IMR-90 (cell line): ENCODE data around the gene ANKH. TPM values are rescaled to one million over a fixed set of nuclear protein-coding genes. Genes with fewer than 3 reads are reported as not detected.

ENCODE experiments used
- ATAC-seq: fragments of 200-7000 bp; cut with Tn5 transposase; 2 replicates; pipeline ENCODE4 v1.9.1; 2020; ENCODE audit warnings: low read depth, mild to moderate bottlenecking, moderate library complexity
- BruUV-seq: library from RNA; stranded (reverse); fragments of 400-500 nt; replicated peaks from 2 replicates; lab custom pipeline; 2021; lab: Mats Ljungman, UMichigan
- CTCF ChIA-PET: fragments of 300-600 bp; formaldehyde crosslinking; extraction: SDS; loops from one replicate; lab custom pipeline; 2021; ENCODE audit warnings: antibody characterized with exemption; lab: Yijun Ruan, JAX
- POLR2A ChIA-PET: fragments of 300-600 bp; sonication (Branson Sonifier 250); formaldehyde crosslinking; loops from one replicate; lab custom pipeline; 2022; ENCODE audit warnings: antibody characterized with exemption; ENCODE audit not compliant: unreplicated experiment; lab: Charles Lee
- DNase-seq: peaks from one replicate; pipeline ENCODE4 v3.0.0; 2013
- H2AFZ ChIP-seq: replicated peaks from 2 replicates; pipeline ENCODE3; 2013; ENCODE audit warnings: low read length, mild to moderate bottlenecking; ENCODE audit not compliant: poor library complexity
- H2AK5ac ChIP-seq: 2 replicates; pipeline ENCODE4 v1.6.1; 2013; ENCODE audit warnings: low read depth, low read length, inconsistent platforms
- H2AK9ac ChIP-seq: replicated peaks from 2 replicates; pipeline ENCODE3; 2013; ENCODE audit warnings: mild to moderate bottlenecking, low read depth, low read length, moderate library complexity; ENCODE audit not compliant: poor library complexity
- H2BK120ac ChIP-seq: 2 replicates; pipeline ENCODE4 v1.6.1; 2013; ENCODE audit warnings: low read depth, low read length, inconsistent platforms
- H2BK15ac ChIP-seq: 3 replicates; pipeline ENCODE4 v1.6.1; 2013; ENCODE audit warnings: low read depth, low read length, inconsistent platforms
- H2BK20ac ChIP-seq: 2 replicates; pipeline ENCODE4 v1.6.1; 2013; ENCODE audit warnings: low read depth, mild to moderate bottlenecking, inconsistent platforms, low read length, moderate library complexity
- H2BK5ac ChIP-seq: 2 replicates; pipeline ENCODE4 v1.6.1; 2013; ENCODE audit warnings: mild to moderate bottlenecking, low read depth, low read length, inconsistent platforms; ENCODE audit not compliant: poor library complexity, severe bottlenecking
- H3K14ac ChIP-seq: replicated peaks from 2 replicates; pipeline ENCODE4 v1.6.1; 2013; ENCODE audit warnings: low read depth, low read length, inconsistent platforms
- H3K18ac ChIP-seq: 2 replicates; pipeline ENCODE4 v1.6.1; 2013; ENCODE audit warnings: low read depth, low read length, control low read depth
- H3K23ac ChIP-seq: 2 replicates; pipeline ENCODE4 v1.6.1; 2013; ENCODE audit warnings: low read depth, low read length, inconsistent platforms
- H3K27ac ChIP-seq: 2 replicates; pipeline ENCODE4 v1.5.1; 2013; ENCODE audit warnings: mild to moderate bottlenecking, control low read depth, low read length; ENCODE audit not compliant: insufficient read depth
- H3K27me3 ChIP-seq: 2 replicates; pipeline ENCODE4 v1.6.1; 2013; ENCODE audit warnings: low read length; ENCODE audit not compliant: control insufficient read depth, insufficient read depth
- H3K36me3 ChIP-seq: 2 replicates; pipeline ENCODE4 v1.6.1; 2013; ENCODE audit warnings: low read length, mixed read lengths; ENCODE audit not compliant: control insufficient read depth, insufficient read depth
- H3K4ac ChIP-seq: 2 replicates; pipeline ENCODE4 v1.6.1; 2013; ENCODE audit warnings: low read depth, low read length, inconsistent platforms
- H3K4me1 ChIP-seq: 2 replicates; pipeline ENCODE4 v1.6.1; 2013; ENCODE audit warnings: low read length, mixed read lengths; ENCODE audit not compliant: control insufficient read depth, insufficient read depth
- H3K4me2 ChIP-seq: 2 replicates; pipeline ENCODE4 v1.6.1; 2013; ENCODE audit warnings: low read depth, mild to moderate bottlenecking, control low read depth, low read length, moderate library complexity
- H3K4me3 ChIP-seq: 2 replicates; pipeline ENCODE4 v1.5.1; 2013; ENCODE audit warnings: low read depth, mild to moderate bottlenecking, control low read depth, low read length, moderate library complexity; ENCODE audit not compliant: insufficient read depth
- H3K56ac ChIP-seq: 2 replicates; pipeline ENCODE4 v1.6.1; 2013; ENCODE audit warnings: low read length, inconsistent platforms; ENCODE audit not compliant: insufficient read depth; ENCODE audit errors: extremely low read depth
- H3K79me1 ChIP-seq, 2 experiments: 2 replicates each; pipeline ENCODE4 v1.6.1; 2013; ENCODE audit warnings: low read length in 2 of 2, inconsistent platforms in 1 of 2, low read depth in 1 of 2
- H3K9ac ChIP-seq: 2 replicates; pipeline ENCODE4 v1.6.1; 2013; ENCODE audit warnings: low read depth, low read length, control low read depth
- H3K9me1 ChIP-seq: 2 replicates; pipeline ENCODE4 v1.6.1; 2013; ENCODE audit warnings: low read length, inconsistent platforms; ENCODE audit not compliant: insufficient read depth
- H3K9me3 ChIP-seq: 2 replicates; pipeline ENCODE4 v1.6.1; 2013; ENCODE audit warnings: low read length; ENCODE audit not compliant: control insufficient read depth, insufficient read depth
- H4K20me1 ChIP-seq: 2 replicates; pipeline ENCODE4 v1.6.1; 2013; ENCODE audit warnings: low read length, inconsistent platforms; ENCODE audit not compliant: insufficient read depth
- H4K5ac ChIP-seq: 2 replicates; pipeline ENCODE4 v1.6.1; 2013; ENCODE audit warnings: mild to moderate bottlenecking, low read depth, low read length, control low read depth
- H4K8ac ChIP-seq, 2 experiments: 2 replicates each; pipeline ENCODE4 v1.6.1; 2013; ENCODE audit warnings: low read depth in 2 of 2, low read length in 2 of 2, control low read depth in 1 of 2, inconsistent platforms in 1 of 2
- H4K91ac ChIP-seq: 2 replicates; pipeline ENCODE4 v1.6.1; 2013; ENCODE audit warnings: low read depth, low read length, inconsistent platforms; ENCODE audit not compliant: insufficient read depth
- BHLHE40 ChIP-seq: fragments of 150-350 bp; IDR thresholded peaks from 2 replicates; pipeline ENCODE4 v1.6.1; 2016; ENCODE audit warnings: mild to moderate bottlenecking, low read depth, low read length
- CEBPB ChIP-seq: IDR thresholded peaks from 2 replicates; pipeline ENCODE4 v1.6.1; 2012; ENCODE audit warnings: low read depth, low read length, improper control_type of control experiment
- CHD1 ChIP-seq: IDR thresholded peaks from 2 replicates; pipeline ENCODE4 v1.6.1; 2012; ENCODE audit warnings: low read depth, low read length, improper control_type of control experiment
- CTCF ChIP-seq: conservative IDR thresholded peaks from 2 replicates; pipeline ENCODE4 v1.5.1; 2012; ENCODE audit warnings: mild to moderate bottlenecking, low read depth, low read length, improper control_type of control experiment
- ELK1 ChIP-seq: fragments of 150-350 bp; IDR thresholded peaks from 2 replicates; pipeline ENCODE4 v1.6.1; 2016; ENCODE audit warnings: low read depth, mild to moderate bottlenecking, low read length, moderate library complexity, borderline replicate concordance
- FOS ChIP-seq: fragments of 150-350 bp; IDR thresholded peaks from 2 replicates; pipeline ENCODE4 v1.6.1; 2016; ENCODE audit warnings: low read depth, low read length
- MAFK ChIP-seq: IDR thresholded peaks from 2 replicates; pipeline ENCODE4 v1.6.1; 2012; ENCODE audit warnings: low read depth, low read length, improper control_type of control experiment
- MAZ ChIP-seq: IDR thresholded peaks from 2 replicates; pipeline ENCODE4 v1.6.1; 2012; ENCODE audit warnings: low read depth, mild to moderate bottlenecking, low read length, improper control_type of control experiment, moderate library complexity, borderline replicate concordance
- MXI1 ChIP-seq: IDR thresholded peaks from 2 replicates; pipeline ENCODE4 v1.6.1; 2012; ENCODE audit warnings: low read depth, mild to moderate bottlenecking, low read length, moderate library complexity, borderline replicate concordance
- NFE2L2 ChIP-seq: fragments of 150-350 bp; IDR thresholded peaks from 2 replicates; pipeline ENCODE4 v1.6.1; 2016; ENCODE audit warnings: low read depth, mild to moderate bottlenecking, low read length
- POLR2A ChIP-seq: IDR thresholded peaks from 2 replicates; pipeline ENCODE4 v1.6.1; 2012; ENCODE audit warnings: mild to moderate bottlenecking, low read depth, low read length
- RAD21 ChIP-seq: IDR thresholded peaks from 2 replicates; pipeline ENCODE4 v1.6.1; 2012; ENCODE audit warnings: low read length, improper control_type of control experiment
- RCOR1 ChIP-seq: IDR thresholded peaks from 2 replicates; pipeline ENCODE4 v1.6.1; 2012; ENCODE audit warnings: mild to moderate bottlenecking, low read length, improper control_type of control experiment; ENCODE audit not compliant: insufficient replicate concordance
- RFX5 ChIP-seq: IDR thresholded peaks from 2 replicates; pipeline ENCODE4 v1.8.0; 2012; ENCODE audit warnings: low read depth, mild to moderate bottlenecking, low read length, moderate library complexity
- SMC3 ChIP-seq: fragments of 150-350 bp; IDR thresholded peaks from 2 replicates; pipeline ENCODE4 v1.6.1; 2016; ENCODE audit warnings: low read depth, mild to moderate bottlenecking, antibody characterized with exemption, low read length, moderate library complexity
- USF2 ChIP-seq: fragments of 150-350 bp; IDR thresholded peaks from 2 replicates; pipeline ENCODE4 v1.6.1; 2017; ENCODE audit warnings: mild to moderate bottlenecking, antibody characterized with exemption, low read length, low read depth
- whole genome bisulfite sequencing, 2 experiments: methylation state at CpG; one replicate each; pipeline versions ENCODE4 v1.1.5 to v1.1.7; 2013; ENCODE audit warnings: missing lambda C conversion rate in 2 of 2; ENCODE audit not compliant: insufficient read length in 1 of 2; ENCODE audit errors: extremely low coverage in 2 of 2; 5-methylcytosine and 5-hydroxymethylcytosine counted together
- dilution Hi-C: fragments of 300-500 bp; cut with HindIII; formaldehyde crosslinking; loops from one replicate; pipeline ENCODE4 v1.14.3; 2018; ENCODE audit warnings: low sequenced_read_pairs; ENCODE audit not compliant: unreplicated experiment
- in situ Hi-C: fragments of 300-500 bp; cut with MboI; formaldehyde crosslinking; loops from 3 replicates; pipeline ENCODE4 v1.14.3; 2019; ENCODE audit warnings: low sequenced_read_pairs, inconsistent platforms, mixed read lengths
- intact Hi-C: fragments of 100-400 bp; cut with micrococcal nuclease; formaldehyde crosslinking; loops from 2 replicates; pipeline ENCODE4 v1.10.0; 2022
- polyA plus RNA-seq, 3 experiments: library from polyadenylated mRNA; depleted of rRNA; stranded (reverse); fragments of >200 nt; gene quantifications; 2 replicates each; pipeline ENCODE4 v1.2.3, GENCODE V29; 2012; ENCODE audit warnings: low replicate concordance in 1 of 3
- total RNA-seq: library from RNA; depleted of rRNA; stranded (reverse); fragments of >200 nt; gene quantifications from 2 replicates; pipeline ENCODE4 v1.2.3, GENCODE V29; 2012

Gene ANKH
- total and polyA plus RNA-seq, 2 of the 4 experiments (the other 2 are of a cell fraction): 5.2 to 17.2 TPM

- H2BK5ac ChIP-seq: no peak overlapping the region
- H3K14ac ChIP-seq: no peak overlapping the region
- H3K56ac ChIP-seq: no peak overlapping the region
- no peak overlapping the region for H2AK5ac ChIP-seq
- peaks cover 8% of the 10 kb centered on the region for H3K36me3 ChIP-seq
- BruUV-seq: no TSS peak
- H3K4me1 ChIP-seq: peaks cover 15% of the 10 kb centered on the region
- DNase-seq: no peak
- H2BK15ac ChIP-seq: no peak overlapping the region
- H3K4ac ChIP-seq: no peak overlapping the region
- no peak overlapping the region for H3K4me2 ChIP-seq
- no peak overlapping the region for H4K5ac ChIP-seq
- ATAC-seq: no peak
- no peak overlapping the region for H2AFZ ChIP-seq
- peaks cover 42 to 84% of the 10 kb centered on the region in 2 experiments for H3K79me1 ChIP-seq
- no peak overlapping the region for H4K91ac ChIP-seq
- H4K20me1 ChIP-seq: peaks cover 66% of the 10 kb centered on the region
- H3K27me3 ChIP-seq: no peaks in the 10 kb centered on the region
- H3K4me3 ChIP-seq: no peak overlapping the region
- H3K18ac ChIP-seq: no peak overlapping the region
- intact Hi-C loops (no loop called here), in situ Hi-C loops (loop anchor here (25.0 kb wide), 2 partner anchors 560 to 685 kb away; no protein-coding TSS in a partner anchor), dilution Hi-C loops (no loop called here)
- no peak overlapping the region for H2BK120ac ChIP-seq
- no peak overlapping the region for H2AK9ac ChIP-seq
- TF ChIP-seq CTCF (no peak), USF2 (no peak), ELK1 (no peak), FOS (no peak), NFE2L2 (no peak), CEBPB (no peak), MXI1 (no peak), CHD1 (no peak), RFX5 (no peak), SMC3 (no peak), MAFK (no peak), RAD21 (no peak), MAZ (no peak), POLR2A (no peak), RCOR1 (no peak), BHLHE40 (no peak)
- no peak overlapping the region for H3K9ac ChIP-seq
- 0 out of 2 replicates have a peak overlapping the region, but pooled peaks have one; percentile 4 for H3K23ac ChIP-seq
- H2BK20ac ChIP-seq: no peak overlapping the region
- ChIA-PET CTCF (no interaction called here), POLR2A (no interaction called here)
- 59% methylated on average over 3 of the region's 4 CpGs; no CpG with 5 or more reads in 1 of the 2 experiments for WGBS, 2 experiments
- peaks cover 26% of the 10 kb centered on the region for H3K9me1 ChIP-seq
- H4K8ac ChIP-seq: no peak overlapping the region
- no peak overlapping the region for H3K27ac ChIP-seq
- no peaks in the 10 kb centered on the region for H3K9me3 ChIP-seq
These were observed 199.5 kb downstream of the ANKH start for GRCh38 chr5:14672082-14672481.
